HG03103 (cell line): ENCODE measurements around the gene ABCB7.
"Not testable (repeated sequence)": the region's sequence is repeated elsewhere in the genome, so short reads cannot be mapped to it uniquely, and the experiment has no call there.

Experiments
- ATAC-seq: cut with Tn5 transposase; IDR thresholded peaks from one replicate; pipeline ENCODE4 v1.9.1; 2021; ENCODE audit warnings: low read depth; ENCODE audit not compliant: unreplicated experiment

Gene ABCB7

GRCh38 chrX:75107863-75108509 is 48.1 kb downstream of the ABCB7 start:
- ATAC-seq = no peak

GRCh38 chrX:75106772-75107171 is 49.3 kb downstream of the ABCB7 start:
- no peak for ATAC-seq

GRCh38 chrX:75096331-75096730 is 59.8 kb downstream of the ABCB7 start:
- no peak for ATAC-seq

- no peak for ATAC-seq
Observed at GRCh38 chrX:75086731-75087195, 69.3 kb downstream of the ABCB7 start.

- no peak for ATAC-seq
Observed at GRCh38 chrX:75084757-75085156, 71.3 kb downstream of the ABCB7 start.

GRCh38 chrX:75076429-75076828 is 79.7 kb downstream of the ABCB7 start:
- no peak for ATAC-seq

GRCh38 chrX:75074475-75074874 is 81.6 kb downstream of the ABCB7 start:
- no peak for ATAC-seq

GRCh38 chrX:75071334-75071733 is 84.7 kb downstream of the ABCB7 start:
- no peak for ATAC-seq

GRCh38 chrX:75067931-75068330 is 88.2 kb downstream of the ABCB7 start:
- no peak for ATAC-seq

- no peak for ATAC-seq
Observed at GRCh38 chrX:75061701-75062100, 94.4 kb downstream of the ABCB7 start.

GRCh38 chrX:75051047-75051446 is 105.0 kb downstream of the ABCB7 start:
- no peak for ATAC-seq

- ATAC-seq = no peak
Observed at GRCh38 chrX:75045369-75045768, 110.7 kb downstream of the ABCB7 start.

- ATAC-seq = not testable (repeated sequence)
Observed at GRCh38 chrX:75044142-75044541, 111.9 kb downstream of the ABCB7 start.

- ATAC-seq = no peak
Observed at GRCh38 chrX:75038925-75039324, 117.2 kb downstream of the ABCB7 start.
